Measurements from ENCODE around the gene MINDY2.

Gene MINDY2

GRCh38 chr15:58889363-58889762 lies 118.3 kb downstream of the MINDY2 start:
- DNase-seq: no peak

DNA sequence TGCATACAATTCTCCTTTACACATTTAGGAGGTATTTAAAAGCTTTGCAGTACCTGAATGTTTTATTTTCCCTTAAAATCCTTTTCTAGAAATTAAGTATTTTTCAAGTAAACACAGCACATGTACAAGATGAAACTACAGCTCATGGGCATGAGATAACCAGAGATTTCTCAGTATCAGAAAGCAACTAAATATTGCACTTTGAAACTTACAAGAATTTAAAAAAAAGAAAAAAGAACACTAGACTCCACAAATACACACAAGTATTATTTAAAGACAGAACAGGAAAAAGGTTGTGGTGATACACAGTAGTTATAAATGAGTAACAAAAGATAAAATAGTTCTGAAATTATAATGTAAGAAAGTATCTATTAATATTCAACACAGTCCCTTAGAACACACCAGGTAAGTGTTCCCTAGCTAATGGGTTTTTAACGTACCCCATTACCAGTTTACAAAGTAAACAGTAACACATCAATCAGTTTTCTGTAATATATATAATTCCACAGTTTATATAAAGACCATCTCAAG lies 127.1 kb downstream of the MINDY2 start:
- DNase-seq: no peak

- no peak for DNase-seq
Observed at GRCh38 chr15:58900631-58901030, 129.5 kb downstream of the MINDY2 start.

DNA sequence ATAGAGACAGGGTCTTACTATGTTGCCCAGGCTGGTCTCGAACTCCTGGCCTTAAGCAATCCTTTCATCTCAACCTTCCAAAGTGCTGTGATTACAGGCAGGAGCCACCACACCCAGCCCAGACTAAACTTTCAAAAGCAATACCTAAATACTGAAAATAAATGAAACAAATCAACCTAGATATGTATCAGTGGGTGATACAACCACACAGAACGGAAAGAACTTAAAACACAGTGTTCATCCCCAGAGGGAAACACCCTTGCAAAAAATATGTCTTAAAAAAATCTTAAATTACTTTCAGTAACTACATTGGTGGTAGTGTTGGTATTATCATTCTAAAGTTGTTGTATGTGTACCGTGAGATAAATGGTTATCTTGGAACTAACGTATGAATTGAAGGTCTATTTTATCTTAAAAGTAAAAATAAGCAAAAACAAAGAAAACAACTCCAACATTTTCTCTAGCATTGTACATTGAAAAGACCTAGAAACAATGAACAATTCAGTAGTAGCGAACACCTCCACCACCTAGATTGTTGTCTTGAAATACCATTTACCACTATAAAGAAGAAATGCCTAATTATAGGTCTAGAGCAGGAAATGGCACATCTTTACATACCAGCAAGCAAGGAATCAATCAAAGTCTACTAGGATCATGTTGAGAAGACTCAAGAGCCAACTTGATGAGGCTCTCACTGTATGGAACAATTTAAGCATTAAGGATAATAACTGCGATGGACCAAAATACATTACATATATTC lies 137.6 kb downstream of the MINDY2 start:
- no peak for DNase-seq

DNA sequence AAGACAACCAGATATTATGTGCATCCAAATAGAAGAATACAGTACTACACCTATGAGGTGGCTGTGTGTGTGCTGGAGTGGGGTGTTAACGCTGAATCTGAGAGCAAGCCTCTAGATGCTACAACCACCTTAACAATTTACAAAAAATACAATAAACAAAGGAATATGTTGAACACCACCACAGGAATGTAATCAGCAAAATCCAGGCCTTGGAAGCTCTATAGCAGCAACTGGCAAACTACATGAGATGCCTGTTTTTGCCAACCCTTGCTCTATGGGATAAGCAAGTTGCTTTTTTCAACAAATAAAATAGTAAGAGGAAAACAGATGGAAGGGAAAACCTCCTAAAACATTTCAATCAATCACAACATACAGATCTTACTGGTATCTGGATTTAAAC lies 138.5 kb downstream of the MINDY2 start:
- no peak for DNase-seq

DNA sequence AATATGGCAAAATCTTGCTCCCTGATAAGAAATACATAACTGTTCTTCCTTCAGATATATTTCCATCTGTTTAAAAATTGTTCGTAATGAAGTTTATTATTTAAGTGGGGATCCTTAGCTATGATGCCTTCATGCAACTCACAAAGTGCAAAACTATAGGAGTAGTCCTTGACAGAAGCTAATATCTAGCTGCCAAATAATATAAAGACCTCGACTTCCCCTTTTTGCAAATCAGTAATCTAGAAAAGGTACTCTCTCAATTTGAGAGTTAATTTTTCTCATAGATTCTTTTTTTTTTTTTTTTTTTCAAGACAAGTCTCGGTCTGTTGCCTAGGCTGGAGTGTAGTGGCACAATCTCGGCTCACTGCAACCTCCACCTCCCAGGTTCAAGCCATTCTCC lies 139.4 kb downstream of the MINDY2 start:
- no peak for DNase-seq
